Measurements from ENCODE around the gene RASSF7.

Gene RASSF7

DNA sequence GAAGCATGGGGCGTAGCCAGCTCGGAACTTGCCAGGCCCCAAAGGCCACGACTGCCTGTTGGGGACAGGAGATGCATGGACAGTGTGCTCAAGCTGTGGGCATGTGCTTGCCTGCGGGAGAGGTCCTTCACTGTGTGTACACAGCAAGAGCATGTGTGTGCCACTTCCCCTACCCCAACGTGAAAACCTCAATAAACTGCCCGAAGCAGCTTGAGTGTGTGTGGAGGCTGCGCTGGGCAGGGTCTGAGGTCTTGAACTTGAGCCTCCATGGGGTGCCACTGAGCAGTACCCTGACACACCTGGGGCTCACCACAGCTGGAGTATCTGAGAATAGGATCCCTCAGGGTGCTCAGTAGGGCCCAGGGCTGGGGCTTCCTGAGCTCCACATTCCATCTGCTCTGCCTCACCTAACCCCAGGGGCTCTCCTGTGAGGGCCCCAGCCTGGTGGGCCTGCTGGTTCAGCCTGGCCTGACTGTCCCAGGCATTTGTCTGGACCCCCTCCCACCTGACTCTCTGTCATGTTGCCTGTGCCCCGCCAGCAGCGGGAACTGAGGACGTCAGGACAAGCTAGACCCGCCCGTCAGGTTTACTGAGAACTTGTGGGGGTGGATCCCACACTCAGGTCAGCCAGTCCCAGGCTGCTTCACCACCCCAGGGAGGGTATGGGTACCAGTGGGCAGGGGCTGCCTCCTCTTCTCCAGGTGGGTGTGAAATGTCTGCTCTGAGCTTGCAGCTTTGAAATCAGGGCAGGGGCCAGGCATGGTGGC lies 3.2 kb downstream of the RASSF7 start:
- H3K27ac ChIP-seq = no peak overlapping the region

DNA sequence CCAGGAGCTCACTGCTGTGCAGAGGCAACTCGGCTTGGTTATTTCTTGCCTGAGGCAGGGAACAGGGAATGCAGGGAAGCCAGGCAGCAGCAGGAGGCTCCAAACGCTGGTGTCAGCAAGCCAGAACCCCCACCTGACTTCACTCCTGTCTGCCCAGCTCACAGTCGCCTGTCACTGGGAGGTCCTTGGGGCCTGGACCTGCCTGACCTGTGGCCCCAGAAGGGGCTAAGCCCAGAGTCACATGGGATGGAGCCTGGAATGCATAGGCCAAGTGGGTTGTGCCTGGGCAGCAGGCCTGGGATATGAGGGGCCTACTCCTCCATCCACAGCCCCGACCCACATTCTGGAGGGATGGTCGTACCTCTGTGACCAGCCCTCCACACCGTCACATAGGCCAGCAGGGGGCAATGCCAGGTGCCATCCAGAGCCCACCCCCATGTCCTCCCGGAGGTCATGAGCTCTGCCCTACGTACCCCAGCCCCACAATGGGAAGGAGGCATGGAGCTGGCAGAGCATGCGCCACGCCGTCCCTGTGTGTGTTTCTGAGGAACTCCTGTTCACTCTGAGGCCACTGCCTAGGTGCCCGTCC lies 5.2 kb downstream of the RASSF7 start:
- DNase-seq (ENCODE audit: low spot score) = no peak
- no peak overlapping the region for H3K4me3 ChIP-seq
- H3K27ac ChIP-seq = no peak overlapping the region
- TF ChIP-seq, protein P1, sequence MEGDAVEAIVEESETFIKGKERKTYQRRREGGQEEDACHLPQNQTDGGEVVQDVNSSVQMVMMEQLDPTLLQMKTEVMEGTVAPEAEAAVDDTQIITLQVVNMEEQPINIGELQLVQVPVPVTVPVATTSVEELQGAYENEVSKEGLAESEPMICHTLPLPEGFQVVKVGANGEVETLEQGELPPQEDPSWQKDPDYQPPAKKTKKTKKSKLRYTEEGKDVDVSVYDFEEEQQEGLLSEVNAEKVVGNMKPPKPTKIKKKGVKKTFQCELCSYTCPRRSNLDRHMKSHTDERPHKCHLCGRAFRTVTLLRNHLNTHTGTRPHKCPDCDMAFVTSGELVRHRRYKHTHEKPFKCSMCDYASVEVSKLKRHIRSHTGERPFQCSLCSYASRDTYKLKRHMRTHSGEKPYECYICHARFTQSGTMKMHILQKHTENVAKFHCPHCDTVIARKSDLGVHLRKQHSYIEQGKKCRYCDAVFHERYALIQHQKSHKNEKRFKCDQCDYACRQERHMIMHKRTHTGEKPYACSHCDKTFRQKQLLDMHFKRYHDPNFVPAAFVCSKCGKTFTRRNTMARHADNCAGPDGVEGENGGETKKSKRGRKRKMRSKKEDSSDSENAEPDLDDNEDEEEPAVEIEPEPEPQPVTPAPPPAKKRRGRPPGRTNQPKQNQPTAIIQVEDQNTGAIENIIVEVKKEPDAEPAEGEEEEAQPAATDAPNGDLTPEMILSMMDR (IDR thresholded peaks at IDR 0.05) = no peak

More for the DNA sequence above, 3.2 kb downstream of the RASSF7 start:
- TF ChIP-seq, protein P1 (IDR thresholded peaks at IDR 0.05) = no peak
- no peak for DNase-seq (ENCODE audit: low spot score)
- H3K4me3 ChIP-seq = no peak overlapping the region

DNA sequence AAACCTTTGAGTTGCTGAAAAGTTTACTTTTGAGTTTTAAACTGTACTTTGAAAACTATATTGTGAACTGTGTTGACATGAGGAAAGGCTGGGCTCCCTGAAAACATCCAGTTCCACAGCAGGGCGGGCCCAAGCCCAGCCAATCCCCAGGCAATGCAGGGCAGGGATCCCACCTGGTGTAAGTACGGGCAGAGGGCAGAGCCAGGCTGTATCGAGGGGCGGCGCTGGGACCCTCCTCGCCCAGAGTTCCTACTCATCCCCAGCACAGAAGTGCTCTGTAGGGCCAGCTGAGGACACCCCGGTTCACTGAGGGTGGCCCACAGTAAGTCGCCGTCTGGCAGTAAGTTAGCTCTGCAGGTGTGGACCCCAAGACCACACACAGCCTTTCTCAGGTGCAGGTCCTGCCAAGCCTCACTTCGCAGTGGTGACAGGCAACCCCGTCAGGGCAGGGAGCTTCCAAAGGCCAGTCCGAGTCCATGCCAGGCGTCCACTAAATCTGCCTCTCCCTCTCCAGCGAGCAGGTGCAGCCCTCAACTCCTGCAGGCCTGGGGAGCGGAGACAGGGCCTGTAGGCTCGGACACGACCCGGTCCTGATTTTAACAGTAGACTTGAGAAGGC lies 6.3 kb downstream of the RASSF7 start:
- DNase-seq (ENCODE audit: low spot score) = no peak
- H3K4me3 ChIP-seq = no peak overlapping the region
- TF ChIP-seq, protein P1 (IDR thresholded peaks at IDR 0.05) = no peak
- H3K27ac ChIP-seq = peak overlapping the region in 1 of 2 donors; percentile 93

DNA sequence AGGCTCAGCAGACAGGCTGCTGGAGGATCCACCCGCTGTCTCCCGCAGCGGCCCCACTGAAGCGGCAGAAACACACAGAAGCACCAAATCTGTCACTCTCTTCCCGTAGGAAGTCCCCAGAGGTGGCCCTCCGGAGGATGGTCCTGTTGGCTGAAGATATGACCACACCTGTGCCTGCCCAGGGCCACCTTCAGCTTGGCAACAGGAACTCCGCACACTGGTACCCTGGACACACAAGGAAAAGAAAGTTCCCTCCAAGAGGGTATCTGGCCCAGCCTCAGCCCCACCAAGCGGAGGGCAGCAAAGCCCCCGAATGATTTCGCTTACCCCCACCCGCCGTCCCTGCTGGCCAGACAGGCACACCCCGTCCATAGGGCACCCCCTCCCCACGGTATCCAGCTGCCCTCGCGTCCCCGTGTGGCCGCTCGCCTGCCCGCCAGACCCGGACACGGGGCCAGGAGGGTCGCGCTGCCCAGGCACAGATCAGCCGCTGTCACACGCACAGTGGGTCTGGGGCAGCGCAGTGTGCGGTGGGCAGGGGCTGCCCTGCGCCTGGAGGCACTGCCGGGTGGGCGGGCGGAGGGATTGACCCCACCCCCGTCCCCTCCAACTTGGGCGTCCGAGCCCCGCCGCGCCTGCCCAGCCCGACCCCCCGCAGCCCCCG lies 7.0 kb downstream of the RASSF7 start:
- Histone ChIP-seq H3K4me3 (peak overlapping the region; percentile 92), H3K27ac (peak overlapping the region; percentile 43 to 93)
- DNase-seq (ENCODE audit: low spot score) = no peak
- TF ChIP-seq, protein P1 (IDR thresholded peaks at IDR 0.05) = no peak

DNA sequence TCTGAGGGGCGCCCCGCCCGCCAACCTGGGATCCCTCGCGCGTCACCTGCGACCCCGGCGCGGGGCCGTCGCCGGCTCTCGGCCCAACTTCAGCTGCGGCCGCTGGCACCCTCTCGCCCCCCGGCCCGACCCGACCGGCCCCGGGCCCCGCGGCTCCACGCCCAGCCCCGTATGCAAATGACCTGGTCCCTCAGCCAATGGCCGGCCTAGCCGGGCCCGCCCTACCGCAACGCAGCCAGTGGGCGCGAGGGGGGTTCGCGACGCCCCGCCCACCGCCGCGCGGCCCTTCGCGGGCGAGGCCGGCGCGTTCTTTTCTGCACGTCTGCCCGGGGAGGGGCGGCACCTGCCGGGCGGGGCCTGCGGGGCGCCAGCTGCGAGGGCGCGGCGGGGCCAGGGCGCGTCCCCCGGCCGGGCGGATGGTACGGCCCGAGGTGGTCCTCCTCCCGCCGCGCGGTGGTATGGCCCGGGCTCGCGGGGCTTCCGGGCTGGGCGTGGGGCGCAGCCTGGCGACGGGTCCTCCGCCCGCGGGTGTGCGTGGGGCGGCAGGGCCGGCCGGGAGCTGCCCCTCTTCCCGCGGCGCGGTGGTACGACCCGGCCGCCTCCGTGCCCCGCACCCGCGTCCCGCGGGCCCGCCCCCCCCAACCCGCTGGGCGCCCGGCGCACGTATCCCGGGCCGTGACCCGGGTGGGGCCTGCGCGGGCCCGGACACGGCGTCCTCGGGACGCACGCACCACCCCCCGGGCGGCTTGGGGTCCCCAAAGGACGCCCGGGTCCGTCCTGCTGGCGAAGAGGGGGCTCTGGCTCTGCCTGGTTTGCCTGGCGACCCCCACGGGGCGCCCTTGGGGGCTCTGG lies 7.8 kb downstream of the RASSF7 start:
- H3K27ac ChIP-seq = peak overlapping the region; percentile 43 to 93
- H3K4me3 ChIP-seq = peak overlapping the region; percentile 92
- TF ChIP-seq, protein P1 (IDR thresholded peaks at IDR 0.05) = no peak
- DNase-seq (ENCODE audit: low spot score) = peak; percentile 94

DNA sequence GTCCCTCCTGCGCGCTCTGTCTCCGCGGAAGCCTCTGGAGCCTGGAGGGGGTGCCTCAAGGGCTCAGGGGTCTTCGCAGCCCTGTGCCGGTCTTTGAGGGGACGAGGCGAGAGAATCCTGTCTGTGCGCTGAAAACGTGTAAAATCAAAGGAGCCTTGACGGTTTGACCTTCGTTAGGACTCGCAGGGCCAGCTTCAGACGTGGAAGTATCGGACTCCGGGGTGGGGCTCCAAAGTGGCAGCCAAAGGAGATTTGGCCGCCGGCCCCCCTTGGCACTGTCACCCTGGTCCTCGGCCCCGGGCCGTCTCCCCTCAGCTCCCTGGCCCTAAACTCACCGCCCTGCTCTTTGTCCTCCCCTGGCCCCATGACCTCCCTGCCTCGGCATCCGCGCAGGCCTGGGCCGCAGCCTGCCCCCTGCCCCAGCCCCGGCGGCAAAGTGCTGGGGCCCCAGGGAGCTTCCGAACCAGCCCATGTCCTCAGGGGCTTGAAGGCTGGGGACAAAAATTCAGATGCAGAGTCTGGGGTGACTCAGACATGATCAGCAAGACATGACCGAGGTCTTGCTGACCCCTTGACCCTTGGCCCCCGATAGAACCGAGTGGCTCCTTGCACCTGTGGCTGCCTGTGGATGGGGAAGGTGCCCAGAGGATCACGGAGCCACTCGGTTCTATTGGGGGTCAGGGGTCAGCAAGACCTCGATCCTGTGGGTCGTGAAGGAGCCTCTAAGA lies 8.6 kb downstream of the RASSF7 start:
- DNase-seq (ENCODE audit: low spot score) = no peak
- Histone ChIP-seq H3K4me3 (peak overlapping the region; percentile 92), H3K27ac (peak overlapping the region; percentile 9 to 93)
- TF ChIP-seq, protein P1 (IDR thresholded peaks at IDR 0.05) = no peak
